ENCODE measurements around the gene SYAP1.
A peak's percentile ranks its signal among the peaks of the same experiment; 100 is the strongest.

SYAP1 gene

DNA sequence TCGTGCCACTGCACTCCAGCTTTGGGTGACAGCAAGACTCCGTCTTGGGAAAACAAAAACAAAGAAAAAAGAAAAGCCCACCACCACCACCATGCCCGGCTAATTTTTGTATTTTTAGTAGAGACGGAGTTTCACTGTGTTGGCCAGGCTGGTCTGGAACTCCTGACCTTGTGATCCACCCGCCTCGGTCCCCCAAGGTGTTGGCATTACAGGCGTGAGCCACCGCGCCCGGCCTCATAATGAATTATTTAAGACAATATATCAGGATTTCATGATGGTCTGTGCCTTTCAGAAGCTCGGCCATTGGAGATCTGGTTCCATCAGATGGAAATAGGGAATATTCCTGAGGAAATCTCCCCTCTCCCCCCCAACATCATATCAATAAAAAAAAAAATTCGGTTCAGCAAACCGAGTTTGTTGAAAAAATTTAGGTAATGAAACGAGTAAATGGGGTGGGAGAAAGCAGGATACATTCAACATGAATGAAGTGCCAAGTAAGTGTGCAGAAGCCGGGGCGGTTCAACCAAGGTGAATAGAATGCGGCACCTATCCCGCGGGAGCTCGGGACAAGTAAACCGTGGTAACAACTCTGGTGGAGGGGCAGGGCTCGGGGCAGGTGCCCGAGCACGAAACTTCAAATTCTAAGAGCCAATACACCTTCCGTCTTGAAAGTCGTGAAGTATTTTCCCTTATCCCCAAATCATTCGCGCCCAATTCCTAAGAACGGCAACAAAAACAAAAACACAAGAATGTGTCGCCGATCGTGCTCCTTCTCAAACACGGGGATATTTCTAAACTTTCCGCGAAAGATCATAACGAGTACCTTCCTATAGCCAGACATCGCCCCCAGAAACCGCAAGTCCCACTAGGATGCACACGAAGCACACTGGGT, 66.1 kb downstream of the SYAP1 start:
- Histone ChIP-seq H3K9me3 (ENCODE audit: control insufficient read depth, low read depth, low read length) (no peaks in the 10 kb centered on the region), H3K36me3 (ENCODE audit: control insufficient read depth, low read depth, low read length) (peaks cover 5% of the 10 kb centered on the region), H3K27me3 (ENCODE audit: control insufficient read depth, insufficient read depth, low read length) (no peaks in the 10 kb centered on the region), H3K4me3 (ENCODE audit: low read length) (peak overlapping the region; percentile 76), H3K4me1 (ENCODE audit: control insufficient read depth, low read depth, low read length) (peaks cover 8% of the 10 kb centered on the region), H3K27ac (ENCODE audit: low read length) (no peak overlapping the region), H3K9ac (ENCODE audit: low read length) (peak overlapping the region; percentile 72)

DNA sequence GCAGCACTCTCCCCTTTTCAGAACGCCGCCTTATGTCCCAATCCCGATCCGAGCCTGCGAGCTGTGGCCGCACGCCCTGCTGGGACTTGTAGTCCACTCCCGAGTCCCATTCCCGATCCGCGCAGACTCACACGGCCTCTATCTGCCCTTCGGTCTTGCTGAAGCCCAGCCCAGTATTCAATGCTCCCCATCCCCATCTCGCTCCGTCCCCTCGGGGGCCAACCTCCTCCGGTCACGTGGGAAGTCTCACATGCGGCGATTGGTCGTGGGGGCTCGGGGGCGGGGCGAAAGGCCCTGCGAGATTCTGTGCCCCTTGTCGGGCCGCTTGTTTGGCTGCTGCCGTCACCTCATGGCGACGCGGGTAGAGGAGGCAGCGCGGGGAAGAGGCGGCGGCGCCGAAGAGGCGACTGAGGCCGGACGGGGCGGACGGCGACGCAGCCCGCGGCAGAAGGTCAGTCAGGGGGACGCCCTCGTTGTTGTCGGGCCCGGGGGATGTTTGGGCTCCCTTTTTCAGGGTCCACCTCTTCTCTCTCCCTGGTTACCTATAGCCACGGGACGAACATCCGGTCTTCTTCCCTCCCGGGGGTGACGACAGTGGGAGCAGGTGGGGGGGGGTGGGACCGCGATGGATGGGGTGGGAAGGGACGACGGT, 66.9 kb downstream of the SYAP1 start, which contains the start of gene TXLNG:
Gene TXLNG, plus strand, starts transcription at position 328 of the 652 bp plus-strand sequence. Its CDS starts 22 bp downstream, at position 350.
- Histone ChIP-seq H3K9me3 (ENCODE audit: control insufficient read depth, low read depth, low read length) (no peaks in the 10 kb centered on the region), H3K36me3 (ENCODE audit: control insufficient read depth, low read depth, low read length) (peaks cover 13% of the 10 kb centered on the region), H3K9ac (ENCODE audit: low read length) (peak within 1 kb of the TSS; percentile 79), H3K27me3 (ENCODE audit: control insufficient read depth, insufficient read depth, low read length) (no peaks in the 10 kb centered on the region), H3K4me3 (ENCODE audit: low read length) (peak within 1 kb of the TSS; percentile 76), H3K4me1 (ENCODE audit: control insufficient read depth, low read depth, low read length) (peaks cover 8% of the 10 kb centered on the region), H3K27ac (ENCODE audit: low read length) (peak within 1 kb of the TSS; percentile 42)

DNA sequence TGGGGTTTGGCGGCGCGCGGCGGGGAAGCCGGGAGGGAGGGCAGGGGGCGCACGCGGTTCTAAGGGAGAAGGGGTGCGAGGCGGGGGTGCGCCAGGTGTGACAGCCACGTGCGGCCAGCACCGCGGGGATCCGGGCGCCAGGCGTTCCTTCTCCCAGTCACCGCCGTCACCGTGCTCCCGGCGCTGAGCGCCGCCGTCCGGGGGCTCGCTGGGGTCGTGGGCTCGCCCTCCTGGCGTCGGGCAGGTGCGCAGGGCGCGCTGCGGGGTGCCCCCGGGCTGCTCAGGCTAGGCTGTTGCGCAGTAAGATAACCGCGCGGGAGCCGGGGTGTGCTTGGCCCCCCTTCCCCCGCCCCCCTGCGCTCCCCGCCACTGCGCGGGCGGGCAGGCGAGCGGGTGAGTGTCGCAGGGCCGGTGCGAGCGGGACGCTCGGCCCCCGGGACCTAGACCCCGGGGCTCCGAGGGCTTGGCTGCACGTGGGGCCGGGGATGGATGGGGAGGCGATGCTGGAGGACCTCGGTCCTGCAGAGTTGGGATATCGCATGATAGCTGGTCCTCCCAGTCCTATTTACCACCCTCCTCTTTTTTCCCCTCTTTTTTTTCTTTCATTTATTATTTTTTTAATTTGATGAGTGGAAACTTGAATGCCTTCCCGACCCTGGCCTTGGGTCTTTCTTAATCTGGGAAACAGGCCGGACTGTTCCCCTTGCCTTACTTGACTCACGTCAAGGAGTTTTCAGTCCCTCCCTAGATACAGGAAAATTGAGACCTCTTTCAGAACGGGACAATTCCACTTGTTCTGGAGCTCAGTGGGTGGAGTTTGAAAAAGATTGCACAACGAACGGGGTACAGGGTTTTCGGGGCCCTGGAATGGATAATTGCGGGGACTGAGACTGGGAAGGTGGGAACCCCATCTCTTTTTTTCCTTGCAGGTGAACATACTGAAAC, 67.7 kb downstream of the SYAP1 start:
- Histone ChIP-seq H3K27me3 (ENCODE audit: control insufficient read depth, insufficient read depth, low read length) (no peaks in the 10 kb centered on the region), H3K27ac (ENCODE audit: low read length) (no peak overlapping the region), H3K9ac (ENCODE audit: low read length) (peak overlapping the region; percentile 79), H3K4me1 (ENCODE audit: control insufficient read depth, low read depth, low read length) (peaks cover 8% of the 10 kb centered on the region), H3K4me3 (ENCODE audit: low read length) (peak overlapping the region; percentile 76), H3K9me3 (ENCODE audit: control insufficient read depth, low read depth, low read length) (no peaks in the 10 kb centered on the region), H3K36me3 (ENCODE audit: control insufficient read depth, low read depth, low read length) (peaks cover 18% of the 10 kb centered on the region)

DNA sequence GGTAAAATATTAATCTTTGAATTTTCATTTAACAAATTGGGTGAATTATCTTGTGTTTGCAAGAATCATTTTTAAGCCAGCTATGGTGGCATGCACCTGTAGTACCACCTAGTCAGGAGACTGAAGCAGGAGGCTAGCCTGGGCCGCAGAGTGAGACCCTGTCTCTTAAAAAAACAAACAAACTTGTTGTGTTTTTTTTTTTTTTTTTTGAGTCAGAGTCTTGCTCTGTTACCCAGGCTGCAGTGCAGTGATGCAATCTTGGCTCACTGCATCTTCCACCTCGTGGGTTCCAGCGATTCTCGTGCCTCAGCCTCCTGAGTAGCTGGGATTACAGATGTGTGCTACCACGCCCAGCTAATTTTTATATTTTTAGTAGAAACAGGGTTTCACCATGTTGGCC, 69.1 kb downstream of the SYAP1 start:
- H3K9ac ChIP-seq (ENCODE audit: low read length), result no peak overlapping the region
- no peak overlapping the region for H3K27ac ChIP-seq (ENCODE audit: low read length)
- H3K27me3 ChIP-seq (ENCODE audit: control insufficient read depth, insufficient read depth, low read length), result no peaks in the 10 kb centered on the region
- no peak overlapping the region for H3K4me3 ChIP-seq (ENCODE audit: low read length)
- H3K9me3 ChIP-seq (ENCODE audit: control insufficient read depth, low read depth, low read length), result no peaks in the 10 kb centered on the region
- H3K36me3 ChIP-seq (ENCODE audit: control insufficient read depth, low read depth, low read length), result peaks cover 26% of the 10 kb centered on the region
- peaks cover 8% of the 10 kb centered on the region for H3K4me1 ChIP-seq (ENCODE audit: control insufficient read depth, low read depth, low read length)

- Histone ChIP-seq H3K9me3 (ENCODE audit: control insufficient read depth, low read depth, low read length) (no peaks in the 10 kb centered on the region), H3K4me1 (ENCODE audit: control insufficient read depth, low read depth, low read length) (no peaks in the 10 kb centered on the region), H3K36me3 (ENCODE audit: control insufficient read depth, low read depth, low read length) (peaks cover 54% of the 10 kb centered on the region), H3K27me3 (ENCODE audit: control insufficient read depth, insufficient read depth, low read length) (no peaks in the 10 kb centered on the region), H3K9ac (ENCODE audit: low read length) (no peak overlapping the region), H3K4me3 (ENCODE audit: low read length) (no peak overlapping the region), H3K27ac (ENCODE audit: low read length) (no peak overlapping the region)
These were observed 76.9 kb downstream of the SYAP1 start for GRCh38 chrX:16796298-16796697.

DNA sequence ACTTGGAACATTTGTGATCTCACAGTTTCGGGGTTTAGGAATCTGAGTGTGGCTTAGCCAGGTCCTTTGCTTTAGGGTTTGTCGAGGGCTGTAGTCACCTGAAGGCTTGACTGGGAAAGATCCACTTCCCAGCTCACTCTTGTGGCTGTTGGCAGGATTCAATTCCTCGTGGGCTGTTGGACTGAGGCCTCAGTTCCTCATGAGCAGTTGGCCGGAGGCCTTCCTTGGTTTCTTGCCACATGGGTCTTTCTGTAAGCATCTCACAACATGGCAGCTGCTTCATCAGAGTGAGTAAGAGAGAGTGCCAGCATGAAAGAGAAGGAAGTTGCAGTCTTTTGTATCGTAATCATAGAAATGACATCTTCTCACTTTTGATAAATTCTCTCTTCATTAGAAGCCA, 77.9 kb downstream of the SYAP1 start:
- no peak overlapping the region for H3K4me3 ChIP-seq (ENCODE audit: low read length)
- no peaks in the 10 kb centered on the region for H3K9me3 ChIP-seq (ENCODE audit: control insufficient read depth, low read depth, low read length)
- H3K36me3 ChIP-seq (ENCODE audit: control insufficient read depth, low read depth, low read length), result peaks cover 46% of the 10 kb centered on the region
- H3K27me3 ChIP-seq (ENCODE audit: control insufficient read depth, insufficient read depth, low read length), result no peaks in the 10 kb centered on the region
- no peaks in the 10 kb centered on the region for H3K4me1 ChIP-seq (ENCODE audit: control insufficient read depth, low read depth, low read length)
- no peak overlapping the region for H3K9ac ChIP-seq (ENCODE audit: low read length)
- no peak overlapping the region for H3K27ac ChIP-seq (ENCODE audit: low read length)

- no peak overlapping the region for H3K27ac ChIP-seq (ENCODE audit: low read length)
- H3K36me3 ChIP-seq (ENCODE audit: control insufficient read depth, low read depth, low read length), result peaks cover 46% of the 10 kb centered on the region
- no peaks in the 10 kb centered on the region for H3K9me3 ChIP-seq (ENCODE audit: control insufficient read depth, low read depth, low read length)
- H3K9ac ChIP-seq (ENCODE audit: low read length), result no peak overlapping the region
- no peaks in the 10 kb centered on the region for H3K27me3 ChIP-seq (ENCODE audit: control insufficient read depth, insufficient read depth, low read length)
- no peak overlapping the region for H3K4me3 ChIP-seq (ENCODE audit: low read length)
- H3K4me1 ChIP-seq (ENCODE audit: control insufficient read depth, low read depth, low read length), result no peaks in the 10 kb centered on the region
These were observed 78.4 kb downstream of the SYAP1 start for GRCh38 chrX:16797841-16798240.

GRCh38 chrX:16804923-16805464, 85.6 kb downstream of the SYAP1 start:
- peaks cover 10% of the 10 kb centered on the region for H3K36me3 ChIP-seq (ENCODE audit: control insufficient read depth, low read depth, low read length)
- H3K4me3 ChIP-seq (ENCODE audit: low read length), result no peak overlapping the region
- no peaks in the 10 kb centered on the region for H3K9me3 ChIP-seq (ENCODE audit: control insufficient read depth, low read depth, low read length)
- H3K4me1 ChIP-seq (ENCODE audit: control insufficient read depth, low read depth, low read length), result peaks cover 11% of the 10 kb centered on the region
- no peaks in the 10 kb centered on the region for H3K27me3 ChIP-seq (ENCODE audit: control insufficient read depth, insufficient read depth, low read length)
- no peak overlapping the region for H3K27ac ChIP-seq (ENCODE audit: low read length)
- no peak overlapping the region for H3K9ac ChIP-seq (ENCODE audit: low read length)

GRCh38 chrX:16807548-16807947, 88.1 kb downstream of the SYAP1 start:
- Histone ChIP-seq H3K4me3 (ENCODE audit: low read length) (no peak overlapping the region), H3K27ac (ENCODE audit: low read length) (no peak overlapping the region)

GRCh38 chrX:16807976-16808542, 88.6 kb downstream of the SYAP1 start:
- peaks cover 11% of the 10 kb centered on the region for H3K4me1 ChIP-seq (ENCODE audit: control insufficient read depth, low read depth, low read length)
- no peaks in the 10 kb centered on the region for H3K9me3 ChIP-seq (ENCODE audit: control insufficient read depth, low read depth, low read length)
- no peak overlapping the region for H3K27ac ChIP-seq (ENCODE audit: low read length)
- no peaks in the 10 kb centered on the region for H3K27me3 ChIP-seq (ENCODE audit: control insufficient read depth, insufficient read depth, low read length)
- peaks cover 10% of the 10 kb centered on the region for H3K36me3 ChIP-seq (ENCODE audit: control insufficient read depth, low read depth, low read length)
- H3K9ac ChIP-seq (ENCODE audit: low read length), result no peak overlapping the region
- H3K4me3 ChIP-seq (ENCODE audit: low read length), result no peak overlapping the region

More at GRCh38 chrX:16807548-16807947, 88.1 kb downstream of the SYAP1 start:
- no peak overlapping the region for H3K9ac ChIP-seq (ENCODE audit: low read length)
- no peaks in the 10 kb centered on the region for H3K27me3 ChIP-seq (ENCODE audit: control insufficient read depth, insufficient read depth, low read length)
- H3K36me3 ChIP-seq (ENCODE audit: control insufficient read depth, low read depth, low read length), result peaks cover 7% of the 10 kb centered on the region
- H3K9me3 ChIP-seq (ENCODE audit: control insufficient read depth, low read depth, low read length), result no peaks in the 10 kb centered on the region
- H3K4me1 ChIP-seq (ENCODE audit: control insufficient read depth, low read depth, low read length), result peaks cover 11% of the 10 kb centered on the region
